Hepatocyte (in vitro differentiated cells): ENCODE results near the gene DYNC1I2. TPM values are rescaled to one million over a fixed set of nuclear protein-coding genes. Genes with fewer than 3 reads are reported as not detected.
"Not testable (repeated sequence)": the region's sequence is repeated elsewhere in the genome, so short reads cannot be mapped to it uniquely, and the experiment has no call there.

Experiments
- DNase-seq: peaks from one replicate; pipeline ENCODE4 v3.0.0-alpha.2; 2016; ENCODE audit warnings: low spot score
- H2AFZ ChIP-seq: fragments of 200-600 bp; sonication (generic); 2 replicates; pipeline ENCODE4 v1.6.0; 2016; ENCODE audit warnings: antibody characterized with exemption, mild to moderate bottlenecking
- H3K27ac ChIP-seq: fragments of 200-600 bp; sonication (generic); 2 replicates; pipeline ENCODE4 v1.5.1; 2016; ENCODE audit warnings: mild to moderate bottlenecking
- H3K27me3 ChIP-seq: fragments of 200-600 bp; sonication (generic); 2 replicates; pipeline ENCODE4 v1.6.1; 2016
- H3K36me3 ChIP-seq: fragments of 200-600 bp; sonication (generic); replicated peaks from 2 replicates; pipeline ENCODE4 v1.5.1; 2016; ENCODE audit warnings: low read depth; ENCODE audit not compliant: insufficient read depth
- H3K4me1 ChIP-seq: fragments of 200-600 bp; sonication (generic); 2 replicates; pipeline ENCODE4 v1.5.1; 2016; ENCODE audit warnings: mild to moderate bottlenecking, moderate library complexity; ENCODE audit not compliant: insufficient read depth
- H3K4me2 ChIP-seq: fragments of 200-600 bp; sonication (generic); 2 replicates; pipeline ENCODE4 v1.6.0; 2016
- H3K4me3 ChIP-seq: fragments of 200-600 bp; sonication (generic); 2 replicates; pipeline ENCODE4 v1.5.1; 2016; ENCODE audit warnings: mild to moderate bottlenecking
- H3K79me2 ChIP-seq: fragments of 200-600 bp; sonication (generic); 2 replicates; pipeline ENCODE4 v1.6.0; 2017; ENCODE audit warnings: mild to moderate bottlenecking
- H3K9me2 ChIP-seq: fragments of 200-600 bp; sonication (generic); replicated peaks from 2 replicates; pipeline ENCODE4 v1.6.0; 2017; ENCODE audit warnings: mild to moderate bottlenecking; ENCODE audit not compliant: insufficient read depth
- H3K9me3 ChIP-seq: fragments of 200-600 bp; sonication (generic); 2 replicates; pipeline ENCODE4 v1.5.1; 2016; ENCODE audit warnings: low read depth, mild to moderate bottlenecking
- H4K20me1 ChIP-seq: fragments of 200-600 bp; sonication (generic); 2 replicates; pipeline ENCODE4 v1.6.0; 2016; ENCODE audit warnings: mild to moderate bottlenecking; ENCODE audit not compliant: insufficient read depth, poor library complexity, severe bottlenecking
- EZH2 ChIP-seq: fragments of 200-600 bp; sonication (generic); IDR thresholded peaks from 2 replicates; pipeline ENCODE4 v1.6.1; 2016; ENCODE audit warnings: antibody characterized with exemption, mild to moderate bottlenecking, borderline replicate concordance
- EZH2phosphoT487 ChIP-seq: fragments of 200-600 bp; sonication (generic); IDR thresholded peaks from one replicate; pipeline ENCODE4 v1.6.1; 2018; ENCODE audit warnings: antibody characterized with exemption, mild to moderate bottlenecking, low read depth, moderate library complexity; ENCODE audit not compliant: unreplicated experiment, severe bottlenecking
- WGBS: methylation state at CpG from one replicate; pipeline ENCODE4 v1.1.6; 2016; ENCODE audit warnings: low lambda C conversion rate; ENCODE audit errors: missing lambda C conversion rate; 5-methylcytosine and 5-hydroxymethylcytosine counted together
- polyA plus RNA-seq: library from polyadenylated mRNA; unstranded; fragments of >200 nt; fragmentation: Nextera tagmentation; extraction: Ambion mirVana; gene quantifications from 2 replicates; pipeline ENCODE4 v1.2.1, GENCODE V29; 2016
- total RNA-seq: library from RNA; depleted of rRNA; stranded (reverse); fragments of >200 nt; gene quantifications from 2 replicates; pipeline ENCODE4 v1.2.3, GENCODE V29; 2014
- TF ChIP-seq, protein P1 (sequence below): fragments of 200-600 bp; sonication (generic); IDR thresholded peaks from 2 replicates; pipeline ENCODE4 v1.5.1; 2016; ENCODE audit warnings: antibody characterized with exemption, mild to moderate bottlenecking; ENCODE audit not compliant: poor library complexity

The DYNC1I2 gene
- total and polyA plus RNA-seq, 2 experiments from 2014 or later, result 54.3 to 116 TPM

DNA sequence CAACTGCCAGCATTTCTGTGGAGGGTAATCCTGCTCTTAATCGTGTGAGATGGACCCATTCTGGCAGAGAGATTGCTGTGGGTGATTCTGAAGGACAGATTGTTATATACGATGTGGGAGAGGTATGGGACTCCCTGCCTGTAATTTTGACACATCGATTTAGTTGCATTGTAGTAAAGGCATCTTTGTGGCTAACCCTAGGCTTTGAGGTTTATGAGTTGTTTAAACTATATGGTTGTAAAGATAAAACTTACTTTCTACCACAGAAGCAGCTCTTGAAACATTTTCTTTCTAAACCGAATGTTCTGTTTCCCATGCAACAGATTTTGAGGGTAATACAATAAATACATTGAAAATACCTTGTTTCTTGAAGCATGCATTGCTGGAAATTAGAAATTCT, 58.5 kb downstream of the DYNC1I2 start:
- Histone ChIP-seq H3K4me1 (no peaks in the 10 kb centered on the region), H4K20me1 (no peaks in the 10 kb centered on the region), H3K36me3 (no peaks in the 10 kb centered on the region), H3K27ac (no peak overlapping the region), H3K9me2 (no peaks in the 10 kb centered on the region), H3K9me3 (no peaks in the 10 kb centered on the region), H3K4me3 (no peak overlapping the region), H2AFZ (no peak overlapping the region), H3K79me2 (no peaks in the 10 kb centered on the region), H3K4me2 (no peak overlapping the region), H3K27me3 (no peaks in the 10 kb centered on the region)
- TF ChIP-seq EZH2, result no peak
- TF ChIP-seq, protein P1, sequence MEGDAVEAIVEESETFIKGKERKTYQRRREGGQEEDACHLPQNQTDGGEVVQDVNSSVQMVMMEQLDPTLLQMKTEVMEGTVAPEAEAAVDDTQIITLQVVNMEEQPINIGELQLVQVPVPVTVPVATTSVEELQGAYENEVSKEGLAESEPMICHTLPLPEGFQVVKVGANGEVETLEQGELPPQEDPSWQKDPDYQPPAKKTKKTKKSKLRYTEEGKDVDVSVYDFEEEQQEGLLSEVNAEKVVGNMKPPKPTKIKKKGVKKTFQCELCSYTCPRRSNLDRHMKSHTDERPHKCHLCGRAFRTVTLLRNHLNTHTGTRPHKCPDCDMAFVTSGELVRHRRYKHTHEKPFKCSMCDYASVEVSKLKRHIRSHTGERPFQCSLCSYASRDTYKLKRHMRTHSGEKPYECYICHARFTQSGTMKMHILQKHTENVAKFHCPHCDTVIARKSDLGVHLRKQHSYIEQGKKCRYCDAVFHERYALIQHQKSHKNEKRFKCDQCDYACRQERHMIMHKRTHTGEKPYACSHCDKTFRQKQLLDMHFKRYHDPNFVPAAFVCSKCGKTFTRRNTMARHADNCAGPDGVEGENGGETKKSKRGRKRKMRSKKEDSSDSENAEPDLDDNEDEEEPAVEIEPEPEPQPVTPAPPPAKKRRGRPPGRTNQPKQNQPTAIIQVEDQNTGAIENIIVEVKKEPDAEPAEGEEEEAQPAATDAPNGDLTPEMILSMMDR, result no peak
- TF ChIP-seq EZH2phosphoT487, result no peak
- no peak for DNase-seq
- WGBS, result 65% methylated on average over 4 of the region's 4 CpGs

DNA sequence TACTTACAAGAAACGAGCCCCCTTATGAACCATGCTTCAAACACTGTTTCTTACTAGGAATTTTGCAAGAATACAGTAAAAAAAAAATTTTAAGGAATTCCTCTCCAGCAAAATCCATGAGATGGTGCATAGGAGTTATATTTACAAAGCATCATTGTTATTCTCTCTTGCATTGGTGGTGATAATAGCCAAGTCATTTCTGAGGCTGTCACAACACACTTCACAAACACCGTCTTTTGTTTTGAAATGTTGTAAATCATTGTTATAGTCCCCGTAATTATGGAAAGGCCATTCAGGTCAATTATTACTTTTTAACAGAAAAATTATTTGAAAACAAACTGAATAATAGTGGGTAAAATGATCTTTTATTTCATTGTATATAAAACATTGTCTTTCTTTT, 60.1 kb downstream of the DYNC1I2 start:
- TF ChIP-seq, protein P1, result no peak
- no peak for TF ChIP-seq EZH2phosphoT487
- no peak for TF ChIP-seq EZH2
- Histone ChIP-seq H3K27ac (no peak overlapping the region), H3K4me3 (no peak overlapping the region), H4K20me1 (no peaks in the 10 kb centered on the region), H3K9me2 (no peaks in the 10 kb centered on the region), H3K4me2 (no peak overlapping the region), H3K36me3 (no peaks in the 10 kb centered on the region), H3K9me3 (no peaks in the 10 kb centered on the region), H3K27me3 (no peaks in the 10 kb centered on the region), H2AFZ (no peak overlapping the region), H3K4me1 (no peaks in the 10 kb centered on the region), H3K79me2 (no peaks in the 10 kb centered on the region)
- DNase-seq, result no peak
- 94% methylated on average over 3 of the region's 3 CpGs for WGBS

DNA sequence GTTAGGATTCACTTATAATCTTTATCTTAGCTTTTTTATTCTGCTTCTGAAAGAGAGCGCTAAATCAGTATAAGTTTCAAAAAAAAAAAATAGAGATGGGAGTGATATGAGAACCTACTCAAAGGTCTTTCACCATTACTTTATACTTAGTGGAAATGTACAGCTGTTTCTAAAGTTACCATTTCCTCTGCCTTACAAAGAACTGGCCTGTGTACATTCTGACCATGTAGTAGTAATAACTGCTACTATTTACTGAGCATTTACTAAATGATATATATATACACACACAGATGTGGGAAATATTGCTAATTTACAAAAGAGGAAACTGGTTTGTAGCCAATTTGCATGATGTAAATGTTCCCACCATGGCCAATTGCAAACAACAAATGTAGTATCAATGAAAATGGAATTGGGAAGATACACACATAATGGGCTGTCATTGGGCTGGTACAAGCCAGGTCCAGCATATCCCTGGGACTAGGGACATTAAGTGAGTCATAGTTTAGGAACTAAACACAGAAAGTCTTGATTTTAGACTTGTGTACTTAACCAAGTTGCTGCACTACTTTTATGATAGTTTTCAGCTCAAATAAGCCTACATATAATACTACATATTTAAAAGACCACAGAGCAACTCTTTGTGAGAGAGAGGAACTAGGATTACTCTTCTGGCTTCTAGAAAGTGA, 67.1 kb downstream of the DYNC1I2 start:
- no peak overlapping the region for H3K4me3 ChIP-seq
- H3K9me2 ChIP-seq, result no peaks in the 10 kb centered on the region
- DNase-seq, result no peak
- H4K20me1 ChIP-seq, result no peaks in the 10 kb centered on the region
- no peaks in the 10 kb centered on the region for H3K27me3 ChIP-seq
- no peaks in the 10 kb centered on the region for H3K36me3 ChIP-seq
- no peak overlapping the region for H3K4me2 ChIP-seq
- TF ChIP-seq EZH2phosphoT487 (no peak), EZH2 (no peak)
- no peak overlapping the region for H2AFZ ChIP-seq
- no peaks in the 10 kb centered on the region for H3K9me3 ChIP-seq
- WGBS, result 92% methylated on average over 1 of the region's 1 CpG
- no peaks in the 10 kb centered on the region for H3K4me1 ChIP-seq
- no peak overlapping the region for H3K27ac ChIP-seq
- no peaks in the 10 kb centered on the region for H3K79me2 ChIP-seq

DNA sequence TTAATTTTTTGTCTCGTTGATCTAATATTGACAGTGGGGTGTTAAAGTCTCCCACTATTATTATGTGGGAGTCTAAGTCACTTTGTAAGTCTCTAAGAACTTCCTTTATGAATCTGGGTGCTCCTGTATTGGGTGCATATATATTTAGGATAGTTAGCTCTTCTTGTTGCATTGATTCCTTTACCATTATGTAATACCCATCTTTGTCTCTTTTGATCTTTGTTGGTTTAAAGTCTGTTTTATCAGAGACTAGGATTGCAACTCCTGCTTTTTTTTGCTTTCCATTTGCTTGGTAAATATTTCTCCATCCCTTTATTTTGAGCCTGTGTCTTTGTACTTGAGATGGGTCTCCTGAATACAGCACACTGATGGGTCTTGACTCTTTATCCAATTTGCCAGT, 71.5 kb downstream of the DYNC1I2 start:
- not testable (repeated sequence) for H3K4me1 ChIP-seq, H3K79me2 ChIP-seq, DNase-seq, H3K4me3 ChIP-seq, H3K27ac ChIP-seq, H4K20me1 ChIP-seq, H3K36me3 ChIP-seq, H3K27me3 ChIP-seq, H3K4me2 ChIP-seq, H3K9me3 ChIP-seq, H3K9me2 ChIP-seq, H2AFZ ChIP-seq
- 100% methylated on average over 1 of the region's 1 CpG for WGBS

DNA sequence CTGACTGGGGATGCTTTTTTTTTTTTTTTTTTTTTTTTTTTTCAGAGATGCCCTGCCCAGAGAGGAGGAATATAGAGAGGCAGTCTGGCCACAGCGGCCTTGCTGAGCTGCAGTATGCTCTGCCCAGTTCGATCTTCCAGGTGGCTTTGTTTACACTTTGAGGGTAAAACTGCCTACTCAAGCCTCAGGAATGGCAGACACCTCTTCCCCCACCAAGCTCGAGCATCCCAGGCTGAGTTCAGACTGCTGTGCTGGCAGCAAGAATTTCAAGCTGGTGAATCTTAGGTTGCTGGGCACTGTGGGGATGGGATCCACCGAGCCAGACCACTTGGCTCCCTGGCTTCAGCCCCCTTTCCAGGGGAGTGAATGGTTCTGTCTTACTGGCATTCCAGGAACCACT, 73.9 kb downstream of the DYNC1I2 start:
- H3K4me1 ChIP-seq, H3K4me2 ChIP-seq, H3K36me3 ChIP-seq, H2AFZ ChIP-seq, H3K27me3 ChIP-seq, H3K27ac ChIP-seq, H3K9me2 ChIP-seq, H3K79me2 ChIP-seq, H3K4me3 ChIP-seq, H3K9me3 ChIP-seq, DNase-seq, H4K20me1 ChIP-seq: not testable (repeated sequence)
- 94% methylated on average over 4 of the region's 4 CpGs for WGBS
